Ishikawa (cell line): Measurements from ENCODE around the gene ABCD3.

Experiments used
- CEBPB ChIP-seq: IDR thresholded peaks from 2 replicates; pipeline ENCODE4 v1.6.1; 2012
- CREB1 ChIP-seq: IDR thresholded peaks from 2 replicates; pipeline ENCODE4 v1.6.1; 2012; ENCODE audit warnings: low read depth
- EGR1 ChIP-seq: IDR thresholded peaks from 2 replicates; pipeline ENCODE4 v1.6.1; 2012
- EP300 ChIP-seq: IDR thresholded peaks from 2 replicates; pipeline ENCODE4 v1.6.1; 2012; ENCODE audit warnings: borderline replicate concordance
- FOXM1 ChIP-seq: IDR thresholded peaks from 2 replicates; pipeline ENCODE4 v1.6.1; 2012; ENCODE audit warnings: low read depth, borderline replicate concordance
- NFIC ChIP-seq: IDR thresholded peaks from 2 replicates; pipeline ENCODE4 v1.6.1; 2012
- RAD21 ChIP-seq: IDR thresholded peaks from 2 replicates; pipeline ENCODE4 v1.6.1; 2012; ENCODE audit warnings: low read depth
- TAF1 ChIP-seq: IDR thresholded peaks from 2 replicates; pipeline ENCODE4 v1.6.1; 2012; ENCODE audit warnings: low read depth, mild to moderate bottlenecking
- TCF12 ChIP-seq: IDR thresholded peaks from 2 replicates; pipeline ENCODE4 v1.6.1; 2012; ENCODE audit warnings: low read depth
- TEAD4 ChIP-seq: IDR thresholded peaks from 2 replicates; pipeline ENCODE4 v1.6.1; 2012
- YY1 ChIP-seq: IDR thresholded peaks from 2 replicates; pipeline ENCODE4 v1.6.1; 2012; ENCODE audit warnings: low read depth
- ZBTB7A ChIP-seq: IDR thresholded peaks from 2 replicates; pipeline ENCODE4 v1.6.1; 2012; ENCODE audit warnings: low read depth
- TF ChIP-seq, protein P1 (sequence below): IDR thresholded peaks from 2 replicates; pipeline ENCODE4 v1.6.1; 2012
- TF ChIP-seq, protein P2 (sequence below): IDR thresholded peaks from 2 replicates; pipeline ENCODE4 v1.6.1; 2012
- TF ChIP-seq, protein P3 (sequence below): IDR thresholded peaks from 2 replicates; pipeline ENCODE4 v1.6.1; 2012; ENCODE audit warnings: low read depth, mild to moderate bottlenecking

ABCD3 gene

DNA sequence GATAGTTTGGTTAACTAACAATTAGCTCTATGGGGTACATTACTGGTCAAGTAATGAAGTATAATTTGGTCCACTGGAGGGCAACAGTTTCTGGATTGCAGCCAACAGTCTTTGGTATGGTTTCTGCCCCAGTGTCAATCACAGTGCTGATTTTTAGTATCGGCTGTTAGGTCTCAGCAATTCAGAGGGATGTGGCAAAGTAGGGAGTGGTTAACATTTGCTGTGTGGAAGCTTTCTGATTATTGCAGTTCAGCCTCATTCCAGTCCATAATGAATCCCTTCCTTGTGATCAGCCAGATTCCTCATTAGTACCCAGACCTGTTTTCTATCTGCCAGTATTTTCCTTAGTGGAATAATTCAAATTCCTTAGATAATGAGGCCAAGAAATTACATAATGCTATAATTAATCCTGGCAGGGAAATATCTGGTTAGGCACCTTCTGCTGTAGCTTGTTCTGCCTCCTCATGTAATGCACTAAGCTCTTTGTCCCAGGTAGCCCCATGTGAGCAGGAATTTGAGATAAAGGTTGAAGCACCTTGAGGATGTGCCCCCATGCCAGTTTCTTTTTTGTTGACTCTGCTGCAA, 109.3 kb downstream of the ABCD3 start:
- TF ChIP-seq TAF1: no peak
- TF ChIP-seq EGR1: no peak
- peak; percentile 8; the same call in 1 of the 2 replicates for TF ChIP-seq TEAD4
- TF ChIP-seq NFIC: peak; percentile 76
- TF ChIP-seq, protein P1, sequence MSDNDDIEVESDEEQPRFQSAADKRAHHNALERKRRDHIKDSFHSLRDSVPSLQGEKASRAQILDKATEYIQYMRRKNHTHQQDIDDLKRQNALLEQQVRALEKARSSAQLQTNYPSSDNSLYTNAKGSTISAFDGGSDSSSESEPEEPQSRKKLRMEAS: no peak
- no peak for TF ChIP-seq YY1
- peak; percentile 5; the same call in 1 of the 2 replicates for TF ChIP-seq RAD21

DNA sequence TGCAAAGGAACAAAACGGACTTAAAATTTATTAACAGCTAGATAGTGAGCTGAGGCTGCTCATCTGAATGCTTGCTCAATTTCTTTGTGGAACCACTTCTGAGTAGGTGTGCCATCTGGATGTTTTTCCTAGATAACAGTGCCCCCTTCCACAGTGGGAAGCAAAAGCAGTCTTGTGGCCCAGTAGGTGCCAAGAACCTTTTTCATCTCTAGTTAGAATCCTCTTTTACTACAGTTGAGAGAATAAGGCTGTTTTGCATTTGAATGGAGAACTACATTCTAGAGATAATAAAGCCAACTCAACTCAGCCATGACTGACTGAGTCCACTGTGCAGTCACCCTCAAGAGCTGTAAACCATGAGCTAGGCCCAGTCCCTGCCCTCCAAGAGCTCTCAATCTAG, 110.1 kb downstream of the ABCD3 start:
- TF ChIP-seq TCF12 (no peak), CEBPB (no peak), YY1 (no peak), NFIC (no peak), EGR1 (no peak), TEAD4 (no peak), FOXM1 (no peak), TAF1 (no peak), RAD21 (no peak; the same call in 1 of the 2 replicates), CREB1 (no peak), ZBTB7A (no peak), EP300 (no peak)
- TF ChIP-seq, protein P2, sequence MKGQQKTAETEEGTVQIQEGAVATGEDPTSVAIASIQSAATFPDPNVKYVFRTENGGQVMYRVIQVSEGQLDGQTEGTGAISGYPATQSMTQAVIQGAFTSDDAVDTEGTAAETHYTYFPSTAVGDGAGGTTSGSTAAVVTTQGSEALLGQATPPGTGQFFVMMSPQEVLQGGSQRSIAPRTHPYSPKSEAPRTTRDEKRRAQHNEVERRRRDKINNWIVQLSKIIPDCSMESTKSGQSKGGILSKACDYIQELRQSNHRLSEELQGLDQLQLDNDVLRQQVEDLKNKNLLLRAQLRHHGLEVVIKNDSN: no peak
- TF ChIP-seq, protein P1: no peak
- TF ChIP-seq, protein P3, sequence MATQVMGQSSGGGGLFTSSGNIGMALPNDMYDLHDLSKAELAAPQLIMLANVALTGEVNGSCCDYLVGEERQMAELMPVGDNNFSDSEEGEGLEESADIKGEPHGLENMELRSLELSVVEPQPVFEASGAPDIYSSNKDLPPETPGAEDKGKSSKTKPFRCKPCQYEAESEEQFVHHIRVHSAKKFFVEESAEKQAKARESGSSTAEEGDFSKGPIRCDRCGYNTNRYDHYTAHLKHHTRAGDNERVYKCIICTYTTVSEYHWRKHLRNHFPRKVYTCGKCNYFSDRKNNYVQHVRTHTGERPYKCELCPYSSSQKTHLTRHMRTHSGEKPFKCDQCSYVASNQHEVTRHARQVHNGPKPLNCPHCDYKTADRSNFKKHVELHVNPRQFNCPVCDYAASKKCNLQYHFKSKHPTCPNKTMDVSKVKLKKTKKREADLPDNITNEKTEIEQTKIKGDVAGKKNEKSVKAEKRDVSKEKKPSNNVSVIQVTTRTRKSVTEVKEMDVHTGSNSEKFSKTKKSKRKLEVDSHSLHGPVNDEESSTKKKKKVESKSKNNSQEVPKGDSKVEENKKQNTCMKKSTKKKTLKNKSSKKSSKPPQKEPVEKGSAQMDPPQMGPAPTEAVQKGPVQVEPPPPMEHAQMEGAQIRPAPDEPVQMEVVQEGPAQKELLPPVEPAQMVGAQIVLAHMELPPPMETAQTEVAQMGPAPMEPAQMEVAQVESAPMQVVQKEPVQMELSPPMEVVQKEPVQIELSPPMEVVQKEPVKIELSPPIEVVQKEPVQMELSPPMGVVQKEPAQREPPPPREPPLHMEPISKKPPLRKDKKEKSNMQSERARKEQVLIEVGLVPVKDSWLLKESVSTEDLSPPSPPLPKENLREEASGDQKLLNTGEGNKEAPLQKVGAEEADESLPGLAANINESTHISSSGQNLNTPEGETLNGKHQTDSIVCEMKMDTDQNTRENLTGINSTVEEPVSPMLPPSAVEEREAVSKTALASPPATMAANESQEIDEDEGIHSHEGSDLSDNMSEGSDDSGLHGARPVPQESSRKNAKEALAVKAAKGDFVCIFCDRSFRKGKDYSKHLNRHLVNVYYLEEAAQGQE: no peak

DNA sequence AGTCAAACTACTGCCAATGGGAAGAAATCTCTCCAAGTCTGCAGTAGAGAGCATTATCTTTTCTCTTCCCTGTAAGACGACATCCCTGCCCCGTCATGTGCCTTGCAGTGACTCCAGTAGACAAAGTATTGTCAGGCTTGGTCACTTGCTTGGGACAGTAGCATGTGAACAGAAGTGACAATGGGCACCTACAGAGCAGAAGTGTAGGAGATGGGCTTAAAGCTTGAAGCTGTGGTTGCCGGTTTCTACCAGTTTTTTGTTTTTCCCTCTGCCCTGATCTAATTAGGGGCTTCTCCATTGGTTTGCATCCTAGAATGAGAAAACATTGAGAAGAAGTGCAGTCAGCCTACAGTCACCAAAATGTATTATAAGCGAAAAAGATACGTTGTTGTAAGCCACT, 110.6 kb downstream of the ABCD3 start:
- TF ChIP-seq, protein P2: no peak
- no peak for TF ChIP-seq EP300
- TF ChIP-seq TEAD4: no peak
- no peak for TF ChIP-seq EGR1
- TF ChIP-seq, protein P1: no peak
- TF ChIP-seq TCF12: no peak
- no peak for TF ChIP-seq CEBPB
- no peak for TF ChIP-seq ZBTB7A

DNA sequence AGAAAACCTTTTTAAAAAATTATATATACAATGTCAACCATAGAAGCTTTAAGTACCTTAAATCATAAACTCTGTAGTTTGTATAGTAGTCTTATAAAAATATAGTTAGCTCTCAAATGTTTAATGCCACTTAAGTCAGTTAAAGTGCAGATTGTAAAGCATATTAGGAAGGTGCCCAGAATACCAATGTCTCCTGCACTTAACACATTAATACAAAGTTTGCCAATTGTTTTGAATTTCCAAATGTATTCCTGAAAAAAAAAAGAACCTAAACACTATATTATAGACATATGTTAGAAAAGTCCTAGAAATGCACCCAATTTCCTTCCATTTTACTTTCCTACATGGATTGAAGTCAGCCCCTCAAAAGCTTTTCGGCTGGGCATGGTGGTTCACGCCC, 111.2 kb downstream of the ABCD3 start:
- TF ChIP-seq TCF12 (no peak), YY1 (no peak), EGR1 (no peak)

DNA sequence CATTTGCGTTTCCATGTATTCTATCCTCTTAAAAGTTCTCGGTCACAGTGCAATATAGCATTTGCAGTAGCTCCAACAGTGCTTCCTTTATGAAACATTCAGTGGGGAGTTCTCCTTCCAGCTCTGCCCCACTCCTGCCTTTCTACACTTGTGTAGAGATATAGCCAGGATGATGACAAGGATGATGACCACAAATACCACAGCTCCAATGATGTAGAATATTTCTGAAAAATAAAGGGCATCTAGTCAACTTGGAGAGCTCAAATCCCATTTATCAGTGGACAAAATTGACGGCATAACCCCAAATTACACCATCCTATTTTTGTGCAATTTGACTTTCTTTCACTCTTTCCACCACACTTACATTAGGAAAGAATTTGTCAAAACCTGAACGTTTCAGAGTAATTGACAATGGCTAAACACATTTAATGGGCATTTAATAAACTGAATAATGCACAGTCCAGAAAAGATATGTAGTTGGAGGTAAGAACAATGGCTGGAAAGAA, 112.2 kb downstream of the ABCD3 start:
- TF ChIP-seq FOXM1 (no peak), ZBTB7A (no peak), YY1 (no peak), TCF12 (no peak), EP300 (no peak), CREB1 (no peak)
- TF ChIP-seq, protein P3: no peak

DNA sequence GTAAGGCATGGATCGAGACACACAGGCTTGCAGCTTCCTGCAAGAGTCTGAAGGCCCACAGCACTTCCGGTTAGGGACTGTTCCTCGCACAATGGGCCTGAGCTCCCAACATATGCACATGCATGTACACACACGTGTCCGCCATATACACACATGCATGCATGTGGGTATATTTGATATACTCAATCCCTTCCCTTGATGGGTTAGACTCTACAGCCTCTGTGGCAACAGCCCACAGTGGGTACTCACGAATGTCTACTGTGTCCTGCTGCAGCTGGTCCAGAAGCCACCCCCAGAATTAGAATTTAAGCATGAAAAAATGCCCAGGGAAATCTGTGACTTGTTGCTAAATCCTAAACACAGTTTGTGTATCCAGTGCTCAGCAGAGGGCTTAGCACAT, 113.5 kb downstream of the ABCD3 start:
- TF ChIP-seq TCF12 (no peak), EGR1 (no peak), CEBPB (no peak), EP300 (no peak), YY1 (no peak), FOXM1 (no peak), CREB1 (no peak)
- TF ChIP-seq, protein P1: no peak
- TF ChIP-seq, protein P3: no peak
- TF ChIP-seq, protein P2: no peak
